MM.1S (cell line): ENCODE data around the gene BICC1.

Source experiments
- DNase-seq: peaks from one replicate; pipeline ENCODE4 v3.0.0-alpha.2; 2015
- H2AFZ ChIP-seq: fragments of 300-600 bp; sonication (generic); 2 replicates; pipeline ENCODE4 v1.6.0; 2016; ENCODE audit warnings: antibody characterized with exemption, low read length
- H3F3A ChIP-seq: fragments of 300-600 bp; sonication (generic); 2 replicates; pipeline ENCODE4 v1.6.1; 2016; ENCODE audit warnings: mild to moderate bottlenecking, antibody characterized with exemption, low read length, moderate library complexity, mixed read lengths; ENCODE audit not compliant: insufficient read depth
- H3K27ac ChIP-seq: fragments of 300-600 bp; sonication (generic); 2 replicates; pipeline ENCODE4 v1.5.1; 2016; ENCODE audit warnings: mild to moderate bottlenecking, low read length
- H3K27me3 ChIP-seq: fragments of 300-600 bp; sonication (generic); replicated peaks from 2 replicates; pipeline ENCODE4 v1.6.0; 2016; ENCODE audit warnings: low read length; ENCODE audit not compliant: insufficient read depth
- H3K36me3 ChIP-seq: fragments of 300-600 bp; sonication (generic); replicated peaks from 2 replicates; pipeline ENCODE4 v1.6.1; 2016; ENCODE audit warnings: mild to moderate bottlenecking, low read length, mixed read lengths; ENCODE audit not compliant: insufficient read depth
- H3K4me1 ChIP-seq: fragments of 300-600 bp; sonication (generic); 2 replicates; pipeline ENCODE4 v1.6.1; 2016; ENCODE audit warnings: low read length, mixed read lengths
- H3K4me2 ChIP-seq: fragments of 300-600 bp; sonication (generic); 2 replicates; pipeline ENCODE4 v1.6.0; 2016; ENCODE audit warnings: low read depth, low read length
- H3K4me3 ChIP-seq: fragments of 300-600 bp; sonication (generic); 2 replicates; pipeline ENCODE4 v1.5.1; 2016; ENCODE audit warnings: low read length, mixed read lengths
- H3K79me2 ChIP-seq: fragments of 300-600 bp; sonication (generic); 2 replicates; pipeline ENCODE4 v1.6.1; 2016; ENCODE audit warnings: mixed run types, low read length, mixed read lengths
- H3K9ac ChIP-seq: fragments of 300-600 bp; sonication (generic); 2 replicates; pipeline ENCODE4 v1.6.1; 2016; ENCODE audit warnings: low read length, mixed read lengths
- H3K9me2 ChIP-seq: fragments of 300-600 bp; sonication (generic); replicated peaks from 2 replicates; pipeline ENCODE4 v1.6.1; 2016; ENCODE audit warnings: mild to moderate bottlenecking, low read length, mixed read lengths; ENCODE audit not compliant: insufficient read depth
- H3K9me3 ChIP-seq: fragments of 300-600 bp; sonication (generic); replicated peaks from 2 replicates; pipeline ENCODE4 v1.6.1; 2016; ENCODE audit warnings: mild to moderate bottlenecking, low read length, mixed read lengths; ENCODE audit not compliant: insufficient read depth
- H4K20me1 ChIP-seq: fragments of 300-600 bp; sonication (generic); 2 replicates; pipeline ENCODE4 v1.6.1; 2016; ENCODE audit warnings: mild to moderate bottlenecking, low read length, moderate library complexity, mixed read lengths; ENCODE audit not compliant: insufficient read depth
- EZH2 ChIP-seq: fragments of 300-600 bp; sonication (generic); optimal IDR thresholded peaks from 2 replicates; pipeline ENCODE3; 2017; ENCODE audit warnings: low read depth, mild to moderate bottlenecking, antibody characterized with exemption, low read length, mixed read lengths
- EZH2phosphoT487 ChIP-seq: fragments of 300-600 bp; sonication (generic); IDR thresholded peaks from 2 replicates; pipeline ENCODE4 v1.6.1; 2018; ENCODE audit warnings: antibody characterized with exemption, low read length
- TF ChIP-seq, protein P1 (sequence below): fragments of 300-600 bp; sonication (generic); IDR thresholded peaks from 2 replicates; pipeline ENCODE4 v1.5.1; 2016; ENCODE audit warnings: antibody characterized with exemption, low read length, mixed read lengths

The BICC1 gene

DNA sequence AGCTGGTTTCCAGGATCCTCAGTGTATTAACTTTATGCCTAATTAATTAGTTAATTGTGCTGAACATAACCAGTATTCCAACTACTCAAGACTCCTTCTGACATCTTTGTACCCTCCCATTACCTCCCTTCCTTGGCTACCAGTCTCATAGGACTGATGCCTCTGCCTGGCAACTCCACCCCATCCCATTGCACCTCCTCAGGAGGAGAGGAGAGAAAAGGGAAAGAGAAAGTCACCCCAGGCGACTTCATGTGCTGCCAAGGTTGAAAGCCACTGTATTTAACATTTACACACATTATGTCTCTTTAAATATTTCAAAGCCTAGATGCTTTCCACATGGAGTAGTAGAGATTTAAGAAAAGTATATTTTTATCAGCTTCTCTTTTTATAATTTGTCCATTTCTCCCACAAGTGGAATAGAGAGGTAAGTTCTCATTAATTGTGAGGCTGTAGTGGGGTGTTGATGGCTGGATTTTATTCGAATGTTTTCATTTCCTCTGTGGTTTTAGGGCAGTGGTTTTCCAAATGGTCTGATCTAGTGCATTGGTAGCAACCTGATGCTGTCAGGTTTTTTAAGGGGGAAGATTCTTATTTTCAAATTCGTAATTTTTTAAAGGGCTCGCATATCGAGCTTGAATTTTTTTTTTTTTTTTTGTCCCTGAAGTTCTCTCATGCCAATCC is 148.0 kb downstream of the BICC1 start:
- H3K27ac ChIP-seq: no peak overlapping the region
- no peak for DNase-seq

DNA sequence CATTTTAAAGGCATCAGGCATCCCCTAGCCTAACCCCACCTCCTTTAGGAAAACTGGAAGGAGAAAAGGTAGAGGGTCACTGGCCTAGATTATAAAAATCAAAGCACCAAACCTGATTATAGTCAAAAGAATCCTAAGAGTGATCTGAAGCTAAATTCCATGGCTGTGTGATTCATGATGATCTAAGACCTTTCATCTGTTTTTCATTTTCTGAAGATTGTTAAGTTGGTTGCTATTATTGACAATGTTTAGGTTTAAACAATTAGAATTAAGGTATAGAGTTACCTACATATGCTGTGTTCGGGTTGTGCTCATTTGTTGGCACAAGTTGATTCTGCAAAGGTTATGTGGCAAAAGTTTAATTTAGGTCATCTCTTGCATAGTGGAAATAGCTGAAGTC is 148.7 kb downstream of the BICC1 start:
- Histone ChIP-seq H3K27me3 (no peaks in the 10 kb centered on the region), H3K9me3 (no peaks in the 10 kb centered on the region), H3K9ac (no peak overlapping the region), H3K4me3 (no peak overlapping the region), H3K27ac (no peak overlapping the region), H3F3A (0 out of 2 replicates have a peak, but pooled peaks cover 2% of the 10 kb centered on the region), H3K4me1 (0 out of 2 replicates have a peak, but pooled peaks cover 2% of the 10 kb centered on the region), H3K36me3 (no peaks in the 10 kb centered on the region), H3K4me2 (no peak overlapping the region), H2AFZ (no peak overlapping the region), H4K20me1 (no peaks in the 10 kb centered on the region), H3K9me2 (no peaks in the 10 kb centered on the region), H3K79me2 (no peaks in the 10 kb centered on the region)
- no peak for DNase-seq
- TF ChIP-seq, protein P1, sequence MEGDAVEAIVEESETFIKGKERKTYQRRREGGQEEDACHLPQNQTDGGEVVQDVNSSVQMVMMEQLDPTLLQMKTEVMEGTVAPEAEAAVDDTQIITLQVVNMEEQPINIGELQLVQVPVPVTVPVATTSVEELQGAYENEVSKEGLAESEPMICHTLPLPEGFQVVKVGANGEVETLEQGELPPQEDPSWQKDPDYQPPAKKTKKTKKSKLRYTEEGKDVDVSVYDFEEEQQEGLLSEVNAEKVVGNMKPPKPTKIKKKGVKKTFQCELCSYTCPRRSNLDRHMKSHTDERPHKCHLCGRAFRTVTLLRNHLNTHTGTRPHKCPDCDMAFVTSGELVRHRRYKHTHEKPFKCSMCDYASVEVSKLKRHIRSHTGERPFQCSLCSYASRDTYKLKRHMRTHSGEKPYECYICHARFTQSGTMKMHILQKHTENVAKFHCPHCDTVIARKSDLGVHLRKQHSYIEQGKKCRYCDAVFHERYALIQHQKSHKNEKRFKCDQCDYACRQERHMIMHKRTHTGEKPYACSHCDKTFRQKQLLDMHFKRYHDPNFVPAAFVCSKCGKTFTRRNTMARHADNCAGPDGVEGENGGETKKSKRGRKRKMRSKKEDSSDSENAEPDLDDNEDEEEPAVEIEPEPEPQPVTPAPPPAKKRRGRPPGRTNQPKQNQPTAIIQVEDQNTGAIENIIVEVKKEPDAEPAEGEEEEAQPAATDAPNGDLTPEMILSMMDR: no peak
- no peak for TF ChIP-seq EZH2phosphoT487
- TF ChIP-seq EZH2: no peak

More for the DNA sequence above, 148.0 kb downstream of the BICC1 start:
- no peaks in the 10 kb centered on the region for H3F3A ChIP-seq
- no peak overlapping the region for H3K4me3 ChIP-seq
- no peaks in the 10 kb centered on the region for H4K20me1 ChIP-seq
- H3K9ac ChIP-seq: no peak overlapping the region
- no peaks in the 10 kb centered on the region for H3K9me2 ChIP-seq
- H2AFZ ChIP-seq: no peak overlapping the region
- no peaks in the 10 kb centered on the region for H3K4me1 ChIP-seq
- H3K27me3 ChIP-seq: no peaks in the 10 kb centered on the region
- no peak overlapping the region for H3K4me2 ChIP-seq
- TF ChIP-seq EZH2phosphoT487 (no peak), EZH2 (no peak)
- TF ChIP-seq, protein P1: no peak
- no peaks in the 10 kb centered on the region for H3K36me3 ChIP-seq
- H3K79me2 ChIP-seq: no peaks in the 10 kb centered on the region
- H3K9me3 ChIP-seq: no peaks in the 10 kb centered on the region

DNA sequence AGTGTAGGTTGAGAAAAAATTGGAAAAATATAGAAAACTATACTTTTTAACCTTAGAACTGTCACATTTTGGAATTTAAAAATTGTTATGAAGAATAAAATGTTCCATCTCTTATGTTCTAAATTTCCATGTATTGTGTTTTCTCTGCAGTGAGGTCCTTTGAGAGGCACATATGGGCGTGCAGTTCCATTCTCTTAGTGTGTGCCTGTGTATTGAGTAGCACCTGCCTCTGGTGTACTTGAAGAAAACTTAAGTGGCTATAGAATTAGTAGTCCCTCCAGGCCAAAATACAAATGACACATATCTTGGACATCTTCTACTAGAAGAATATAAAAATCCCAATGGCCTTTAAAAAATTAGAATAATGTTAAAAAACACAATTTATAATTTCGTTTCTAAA is 149.2 kb downstream of the BICC1 start:
- H3K27me3 ChIP-seq: no peaks in the 10 kb centered on the region
- H4K20me1 ChIP-seq: no peaks in the 10 kb centered on the region
- TF ChIP-seq EZH2phosphoT487 (no peak), EZH2 (no peak)
- TF ChIP-seq, protein P1: no peak
- no peak overlapping the region for H3K4me2 ChIP-seq
- no peaks in the 10 kb centered on the region for H3K9me3 ChIP-seq
- DNase-seq: no peak
- no peaks in the 10 kb centered on the region for H3K36me3 ChIP-seq
- H3K9me2 ChIP-seq: no peaks in the 10 kb centered on the region
- H3K79me2 ChIP-seq: no peaks in the 10 kb centered on the region
- H3F3A ChIP-seq: 0 out of 2 replicates have a peak, but pooled peaks cover 3% of the 10 kb centered on the region
- H3K27ac ChIP-seq: no peak overlapping the region
- no peak overlapping the region for H3K4me3 ChIP-seq
- no peak overlapping the region for H2AFZ ChIP-seq
- H3K9ac ChIP-seq: no peak overlapping the region
- H3K4me1 ChIP-seq: 0 out of 2 replicates have a peak, but pooled peaks cover 4% of the 10 kb centered on the region
